SK-N-SH treated with all-trans-retinoic acid at 6 μM for 48 hours (cell line): ENCODE results near the gene CMC1.

ENCODE experiments used
- ATAC-seq: fragments of 200-7000 bp; cut with Tn5 transposase; 3 replicates; pipeline ENCODE4 v1.9.1; 2020; ENCODE audit warnings: mild to moderate bottlenecking, moderate library complexity
- ARNTL ChIP-seq: fragments of 450-650 bp; formaldehyde crosslinking; IDR thresholded peaks from 2 replicates; pipeline ENCODE4 v1.5.0; 2020; ENCODE audit warnings: low read depth, mild to moderate bottlenecking, moderate library complexity, borderline replicate concordance
- BACH2 ChIP-seq: fragments of 250-450 bp; sonication (Bioruptor Pico); IDR thresholded peaks from 2 replicates; pipeline ENCODE4 v1.9.0; 2021; ENCODE audit warnings: mild to moderate bottlenecking, borderline replicate concordance
- CSDC2 ChIP-seq: fragments of 250-450 bp; sonication (Bioruptor Pico); IDR thresholded peaks from 2 replicates; pipeline ENCODE4 v1.5.0; 2020; ENCODE audit warnings: mild to moderate bottlenecking, moderate library complexity
- CSRNP3 ChIP-seq: fragments of 250-450 bp; sonication (Bioruptor Pico); IDR thresholded peaks from 2 replicates; pipeline ENCODE4 v1.5.1; 2021; ENCODE audit warnings: mild to moderate bottlenecking, moderate library complexity
- ESRRG ChIP-seq: fragments of 250-450 bp; sonication (Bioruptor Pico); IDR thresholded peaks from 2 replicates; pipeline ENCODE4 v1.6.1; 2021; ENCODE audit warnings: mild to moderate bottlenecking
- GLIS3 ChIP-seq: fragments of 250-450 bp; sonication (Bioruptor Pico); IDR thresholded peaks from 2 replicates; pipeline ENCODE4 v1.5.0; 2020; ENCODE audit warnings: mild to moderate bottlenecking, moderate library complexity
- ISL1 ChIP-seq: fragments of 250-450 bp; sonication (Bioruptor Pico); IDR thresholded peaks from 2 replicates; pipeline ENCODE4 v2.1.2; 2022; ENCODE audit warnings: mild to moderate bottlenecking, moderate library complexity
- PATZ1 ChIP-seq: fragments of 250-450 bp; sonication (Bioruptor Pico); IDR thresholded peaks from 2 replicates; pipeline ENCODE4 v1.8.0; 2020; ENCODE audit warnings: mild to moderate bottlenecking, moderate library complexity, borderline replicate concordance
- POU6F1 ChIP-seq: fragments of 250-450 bp; sonication (Bioruptor Pico); IDR thresholded peaks from 2 replicates; pipeline ENCODE4 v1.8.0; 2021; ENCODE audit warnings: low read depth, mild to moderate bottlenecking, moderate library complexity, borderline replicate concordance
- PPARA ChIP-seq: fragments of 250-450 bp; sonication (Bioruptor Pico); IDR thresholded peaks from 2 replicates; pipeline ENCODE4 v1.5.0; 2020; ENCODE audit warnings: mild to moderate bottlenecking, borderline replicate concordance
- SNAI2 ChIP-seq: fragments of 250-450 bp; sonication (Bioruptor Pico); IDR thresholded peaks from 2 replicates; pipeline ENCODE4 v1.5.0; 2020; ENCODE audit warnings: mild to moderate bottlenecking, moderate library complexity
- TCF4 ChIP-seq: fragments of 250-450 bp; sonication (Bioruptor Pico); IDR thresholded peaks from 2 replicates; pipeline ENCODE4 v1.8.0; 2021; ENCODE audit warnings: mild to moderate bottlenecking, moderate library complexity, borderline replicate concordance
- TOX ChIP-seq: fragments of 250-450 bp; sonication (Bioruptor Pico); IDR thresholded peaks from 2 replicates; pipeline ENCODE4 v1.8.0; 2021; ENCODE audit warnings: mild to moderate bottlenecking, moderate library complexity, borderline replicate concordance
- TSHZ2 ChIP-seq: fragments of 250-450 bp; sonication (Bioruptor Pico); IDR thresholded peaks from 2 replicates; pipeline ENCODE4 v1.5.0; 2020; ENCODE audit warnings: mild to moderate bottlenecking, moderate library complexity
- ZC3H10 ChIP-seq: fragments of 250-450 bp; sonication (Bioruptor Pico); IDR thresholded peaks from 2 replicates; pipeline ENCODE4 v1.5.1; 2021; ENCODE audit warnings: mild to moderate bottlenecking, moderate library complexity
- ZFP30 ChIP-seq: fragments of 450-650 bp; formaldehyde crosslinking; IDR thresholded peaks from 2 replicates; pipeline ENCODE4 v1.5.0; 2022; ENCODE audit warnings: mild to moderate bottlenecking, moderate library complexity
- ZNF70 ChIP-seq: fragments of 450-650 bp; formaldehyde crosslinking; IDR thresholded peaks from 2 replicates; pipeline ENCODE4 v1.5.0; 2020; ENCODE audit warnings: mild to moderate bottlenecking, moderate library complexity
- ZNF8 ChIP-seq: fragments of 450-650 bp; formaldehyde crosslinking; IDR thresholded peaks from 2 replicates; pipeline ENCODE4 v1.5.0; 2020; ENCODE audit warnings: mild to moderate bottlenecking, moderate library complexity

Gene CMC1

GRCh38 chr3:28326458-28326926, 85.1 kb downstream of the CMC1 start:
- no peak for TF ChIP-seq CSRNP3
- TF ChIP-seq ISL1 (CRISPR knock-in tag): no peak
- TF ChIP-seq BACH2: no peak
- TF ChIP-seq TCF4 (CRISPR knock-in tag): no peak
- no peak for TF ChIP-seq ZFP30 (CRISPR knock-in tag)
- no peak for TF ChIP-seq PATZ1 (CRISPR knock-in tag)
- no peak for TF ChIP-seq PPARA (CRISPR knock-in tag)
- TF ChIP-seq TSHZ2 (CRISPR knock-in tag): no peak
- no peak for TF ChIP-seq ZNF70 (CRISPR knock-in tag)
- TF ChIP-seq ZNF8 (CRISPR knock-in tag): no peak
- TF ChIP-seq GLIS3 (CRISPR knock-in tag): no peak
- no peak for TF ChIP-seq ESRRG (CRISPR knock-in tag)
- no peak for TF ChIP-seq ARNTL (CRISPR knock-in tag)
- TF ChIP-seq SNAI2 (CRISPR knock-in tag): no peak
- TF ChIP-seq CSDC2 (CRISPR knock-in tag): no peak
- TF ChIP-seq TOX (CRISPR knock-in tag): no peak
- peak; percentile 56 for ATAC-seq

- TF ChIP-seq POU6F1 (CRISPR knock-in tag) (no peak), PATZ1 (CRISPR knock-in tag) (no peak), CSDC2 (CRISPR knock-in tag) (no peak), ZC3H10 (no peak), TOX (CRISPR knock-in tag) (no peak), ZFP30 (CRISPR knock-in tag) (no peak), SNAI2 (CRISPR knock-in tag) (no peak), TSHZ2 (CRISPR knock-in tag) (no peak)
- TF ChIP-seq, all 23 proteins: peak for 0
- peak; percentile 69; the same call in 2 of the 3 replicates for ATAC-seq
Measured at GRCh38 chr3:28328188-28329151, 87.1 kb downstream of the CMC1 start.
